A549 (cell line): ENCODE measurements around the gene CACNA1I.

Source experiments
- EP300 ChIP-seq, 2 experiments: fragments of >200 bp; sonication (Bioruptor Twin); formaldehyde crosslinking; IDR thresholded peaks; 2 replicates in 1 of 2; 3 replicates in 1 of 2; pipeline ENCODE4 v1.6.1; 2016 to 2017
- GATA3 ChIP-seq: IDR thresholded peaks from 2 replicates; pipeline ENCODE4 v1.6.1; 2012; ENCODE audit warnings: borderline replicate concordance
- JUN ChIP-seq, 2 experiments: fragments of >200 bp; sonication (Bioruptor Twin); formaldehyde crosslinking; IDR thresholded peaks; 2 replicates in 1 of 2; 3 replicates in 1 of 2; pipeline ENCODE4 v1.6.1; 2016 to 2017
- NPAS2 ChIP-seq: fragments of 250-450 bp; sonication (Bioruptor Pico); IDR thresholded peaks from 2 replicates; pipeline ENCODE4 v1.8.0; 2022; ENCODE audit warnings: mild to moderate bottlenecking, moderate library complexity, borderline replicate concordance
- PBX3 ChIP-seq: IDR thresholded peaks from 2 replicates; pipeline ENCODE4 v1.6.1; 2012
- POLR2AphosphoS2 ChIP-seq: conservative IDR thresholded peaks from 2 replicates; pipeline ENCODE4 v1.6.1; 2012; ENCODE audit warnings: low read length, improper control_type of control experiment, inconsistent platforms
- RAD21 ChIP-seq, 2 experiments: fragments of >200 bp in 1 of 2; sonication (Bioruptor Twin) in 1 of 2; formaldehyde crosslinking in 1 of 2; IDR thresholded peaks in 1 of 2; conservative IDR thresholded peaks in 1 of 2; 2 replicates in 1 of 2; 3 replicates in 1 of 2; pipeline ENCODE4 v1.6.1; 2012 to 2018; ENCODE audit warnings: inconsistent platforms in 1 of 2
- REST ChIP-seq: fragments of 200-600 bp; sonication (generic); IDR thresholded peaks from 2 replicates; pipeline ENCODE4 v1.6.1; 2016; ENCODE audit warnings: antibody characterized with exemption, mild to moderate bottlenecking, moderate library complexity
- ZFP36 ChIP-seq: fragments of 450-650 bp; IDR thresholded peaks from 2 replicates; pipeline ENCODE4 v1.6.1; 2014; ENCODE audit warnings: borderline replicate concordance; ENCODE audit not compliant: partially characterized antibody
- TF ChIP-seq, protein P1 (sequence below): fragments of >200 bp; sonication (Bioruptor Twin); formaldehyde crosslinking; IDR thresholded peaks from 3 replicates; pipeline ENCODE4 v1.5.1; 2016
- TF ChIP-seq, protein P2 (sequence below): IDR thresholded peaks from 2 replicates; pipeline ENCODE4 v1.6.1; 2012
- TF ChIP-seq, protein P3 (sequence below): fragments of 150-350 bp; IDR thresholded peaks from 2 replicates; pipeline ENCODE4 v1.6.1; 2014; ENCODE audit warnings: low read depth, mild to moderate bottlenecking, low read length

GRCh38 chr22:39624501-39624821, 53.9 kb downstream of the CACNA1I start:
- TF ChIP-seq PBX3, result no peak
- no peak for TF ChIP-seq JUN (IDR thresholded peaks at IDR 0.05)
- TF ChIP-seq, protein P1, sequence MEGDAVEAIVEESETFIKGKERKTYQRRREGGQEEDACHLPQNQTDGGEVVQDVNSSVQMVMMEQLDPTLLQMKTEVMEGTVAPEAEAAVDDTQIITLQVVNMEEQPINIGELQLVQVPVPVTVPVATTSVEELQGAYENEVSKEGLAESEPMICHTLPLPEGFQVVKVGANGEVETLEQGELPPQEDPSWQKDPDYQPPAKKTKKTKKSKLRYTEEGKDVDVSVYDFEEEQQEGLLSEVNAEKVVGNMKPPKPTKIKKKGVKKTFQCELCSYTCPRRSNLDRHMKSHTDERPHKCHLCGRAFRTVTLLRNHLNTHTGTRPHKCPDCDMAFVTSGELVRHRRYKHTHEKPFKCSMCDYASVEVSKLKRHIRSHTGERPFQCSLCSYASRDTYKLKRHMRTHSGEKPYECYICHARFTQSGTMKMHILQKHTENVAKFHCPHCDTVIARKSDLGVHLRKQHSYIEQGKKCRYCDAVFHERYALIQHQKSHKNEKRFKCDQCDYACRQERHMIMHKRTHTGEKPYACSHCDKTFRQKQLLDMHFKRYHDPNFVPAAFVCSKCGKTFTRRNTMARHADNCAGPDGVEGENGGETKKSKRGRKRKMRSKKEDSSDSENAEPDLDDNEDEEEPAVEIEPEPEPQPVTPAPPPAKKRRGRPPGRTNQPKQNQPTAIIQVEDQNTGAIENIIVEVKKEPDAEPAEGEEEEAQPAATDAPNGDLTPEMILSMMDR, result no peak
- TF ChIP-seq, protein P2, sequence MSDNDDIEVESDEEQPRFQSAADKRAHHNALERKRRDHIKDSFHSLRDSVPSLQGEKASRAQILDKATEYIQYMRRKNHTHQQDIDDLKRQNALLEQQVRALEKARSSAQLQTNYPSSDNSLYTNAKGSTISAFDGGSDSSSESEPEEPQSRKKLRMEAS, result no peak
- TF ChIP-seq, protein P3, sequence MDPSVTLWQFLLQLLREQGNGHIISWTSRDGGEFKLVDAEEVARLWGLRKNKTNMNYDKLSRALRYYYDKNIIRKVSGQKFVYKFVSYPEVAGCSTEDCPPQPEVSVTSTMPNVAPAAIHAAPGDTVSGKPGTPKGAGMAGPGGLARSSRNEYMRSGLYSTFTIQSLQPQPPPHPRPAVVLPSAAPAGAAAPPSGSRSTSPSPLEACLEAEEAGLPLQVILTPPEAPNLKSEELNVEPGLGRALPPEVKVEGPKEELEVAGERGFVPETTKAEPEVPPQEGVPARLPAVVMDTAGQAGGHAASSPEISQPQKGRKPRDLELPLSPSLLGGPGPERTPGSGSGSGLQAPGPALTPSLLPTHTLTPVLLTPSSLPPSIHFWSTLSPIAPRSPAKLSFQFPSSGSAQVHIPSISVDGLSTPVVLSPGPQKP, result no peak
- no peak for TF ChIP-seq EP300 (IDR thresholded peaks at IDR 0.05)
- no peak for TF ChIP-seq ZFP36
- no peak for TF ChIP-seq REST
- no peak for TF ChIP-seq GATA3
- no peak for TF ChIP-seq NPAS2
- no peak for TF ChIP-seq POLR2AphosphoS2
- TF ChIP-seq RAD21 (conservative IDR thresholded peaks at IDR 0.05 in 1 of 2, IDR thresholded peaks at IDR 0.05 in 1 of 2), result no peak
